Thyroid gland (tissue), 4 donors: ENCODE measurements around the gene FARP2. TPM values are rescaled to one million over a fixed set of nuclear protein-coding genes. Genes with fewer than 3 reads are reported as not detected.
"Not testable (repeated sequence)": the region's sequence is repeated elsewhere in the genome, so short reads cannot be mapped to it uniquely, and the experiment has no call there.

Experiments
- DNase-seq, 2 donors: peaks; one replicate each; pipeline ENCODE4 v3.0.0-alpha.2; 2019
- H3K27ac ChIP-seq, 3 donors: fragments of 200-600 bp; sonication (generic); 1 replicate in 2 of 3; 2 replicates in 1 of 3; pipeline ENCODE4 v1.5.1; 2016 to 2019; ENCODE audit warnings: mild to moderate bottlenecking in 1 of 3, moderate library complexity in 1 of 3
- H3K27me3 ChIP-seq: fragments of 200-600 bp; sonication (generic); one replicate; pipeline ENCODE4 v1.5.1; 2019
- H3K36me3 ChIP-seq, 2 donors: fragments of 200-600 bp; sonication (generic); one replicate each; pipeline ENCODE4 v1.5.1; 2016 to 2019
- H3K4me1 ChIP-seq, 2 donors: fragments of 200-600 bp; sonication (generic); one replicate each; pipeline ENCODE4 v1.5.1; 2017 to 2019
- H3K4me3 ChIP-seq, 3 donors: fragments of 200-600 bp; sonication (generic); replicated peaks in 1 of 3; 1 replicate in 2 of 3; 2 replicates in 1 of 3; pipeline ENCODE4 v1.5.1; 2016; ENCODE audit warnings: mild to moderate bottlenecking in 1 of 3
- H3K9me3 ChIP-seq: fragments of 200-600 bp; sonication (generic); one replicate; pipeline ENCODE4 v1.5.1; 2017
- POLR2A ChIP-seq, 2 donors: fragments of 450-650 bp; IDR thresholded peaks; one replicate each; pipeline ENCODE4 v1.6.1; 2017; ENCODE audit warnings: antibody characterized with exemption in 2 of 2, mild to moderate bottlenecking in 2 of 2, moderate library complexity in 1 of 2
- WGBS, 2 donors: methylation state at CpG; one replicate each; pipeline ENCODE4 v1.1.5; 2017; 5-methylcytosine and 5-hydroxymethylcytosine counted together
- intact Hi-C: fragments of 100-400 bp; cut with DNase I; formaldehyde crosslinking; loops from one replicate; pipeline ENCODE4 v1.15.1; 2023
- total RNA-seq, 4 donors: library from RNA; depleted of rRNA; stranded (reverse); fragments of >200 nt; gene quantifications; one replicate each; pipeline ENCODE4 v1.2.3, GENCODE V29; 2016
- TF ChIP-seq, protein P1 (sequence below), 6 experiments: fragments of 200-600 bp in 3 of 6; fragments of 450-650 bp in 3 of 6; sonication (generic) in 3 of 6; IDR thresholded peaks; one replicate each; pipeline ENCODE4 v1.5.1; 2016 to 2019; ENCODE audit warnings: antibody characterized with exemption in 6 of 6, mild to moderate bottlenecking in 2 of 6, inconsistent platforms in 1 of 6, moderate library complexity in 1 of 6

FARP2 gene
- total RNA-seq, 4 donors from 2014 or later = 16.9 to 24.1 (median 20.3) TPM

GRCh38 chr2:241422350-241422749 lies 66.3 kb downstream of the FARP2 start:
- Histone ChIP-seq H3K4me3 (no peak overlapping the region), H3K27ac (no peak overlapping the region), H3K4me1 (no peaks in the 10 kb centered on the region), H3K36me3 (peaks cover 3 to 20% of the 10 kb centered on the region in 2 donors), H3K27me3 (no peaks in the 10 kb centered on the region), H3K9me3 (no peaks in the 10 kb centered on the region)
- 95 to 100% methylated on average over 1 of the region's 1 CpG for WGBS, 2 donors
- no peak for DNase-seq
- TF ChIP-seq, protein P1, sequence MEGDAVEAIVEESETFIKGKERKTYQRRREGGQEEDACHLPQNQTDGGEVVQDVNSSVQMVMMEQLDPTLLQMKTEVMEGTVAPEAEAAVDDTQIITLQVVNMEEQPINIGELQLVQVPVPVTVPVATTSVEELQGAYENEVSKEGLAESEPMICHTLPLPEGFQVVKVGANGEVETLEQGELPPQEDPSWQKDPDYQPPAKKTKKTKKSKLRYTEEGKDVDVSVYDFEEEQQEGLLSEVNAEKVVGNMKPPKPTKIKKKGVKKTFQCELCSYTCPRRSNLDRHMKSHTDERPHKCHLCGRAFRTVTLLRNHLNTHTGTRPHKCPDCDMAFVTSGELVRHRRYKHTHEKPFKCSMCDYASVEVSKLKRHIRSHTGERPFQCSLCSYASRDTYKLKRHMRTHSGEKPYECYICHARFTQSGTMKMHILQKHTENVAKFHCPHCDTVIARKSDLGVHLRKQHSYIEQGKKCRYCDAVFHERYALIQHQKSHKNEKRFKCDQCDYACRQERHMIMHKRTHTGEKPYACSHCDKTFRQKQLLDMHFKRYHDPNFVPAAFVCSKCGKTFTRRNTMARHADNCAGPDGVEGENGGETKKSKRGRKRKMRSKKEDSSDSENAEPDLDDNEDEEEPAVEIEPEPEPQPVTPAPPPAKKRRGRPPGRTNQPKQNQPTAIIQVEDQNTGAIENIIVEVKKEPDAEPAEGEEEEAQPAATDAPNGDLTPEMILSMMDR (IDR thresholded peaks at IDR 0.05) = no peak
- TF ChIP-seq POLR2A (IDR thresholded peaks at IDR 0.05) = no peak
- intact Hi-C loops = no loop called here

DNA sequence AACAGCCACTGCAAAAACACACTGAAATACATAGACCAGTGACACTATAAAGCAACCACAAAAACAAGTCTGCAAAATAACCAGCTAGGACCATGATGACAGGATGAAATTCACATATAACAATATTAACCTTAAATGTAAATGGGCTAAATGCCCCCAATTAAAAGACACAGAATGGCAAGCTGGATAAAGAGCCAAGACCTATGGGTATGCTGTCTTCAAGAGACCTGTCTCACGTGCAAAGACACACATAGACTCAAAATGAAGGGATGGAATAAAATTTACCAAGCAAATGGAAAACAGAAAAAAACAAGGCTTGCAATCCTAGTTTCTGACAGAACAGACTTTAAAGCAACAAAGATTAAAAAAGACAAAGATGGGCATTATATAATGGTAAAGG lies 67.4 kb downstream of the FARP2 start:
- H3K27me3 ChIP-seq, H3K27ac ChIP-seq, H3K4me1 ChIP-seq, intact Hi-C loops, H3K9me3 ChIP-seq, DNase-seq, H3K36me3 ChIP-seq, H3K4me3 ChIP-seq: not testable (repeated sequence)
- 96 to 100% methylated on average over 1 of the region's 1 CpG for WGBS, 2 donors

GRCh38 chr2:241425368-241425767 lies 69.3 kb downstream of the FARP2 start:
- TF ChIP-seq, protein P1 (IDR thresholded peaks at IDR 0.05) = no peak
- no peak for TF ChIP-seq POLR2A (IDR thresholded peaks at IDR 0.05)
- Histone ChIP-seq H3K27ac (no peak overlapping the region), H3K4me1 (no peaks in the 10 kb centered on the region), H3K36me3 (peaks cover 3 to 8% of the 10 kb centered on the region in 2 donors), H3K9me3 (no peaks in the 10 kb centered on the region), H3K27me3 (no peaks in the 10 kb centered on the region), H3K4me3 (no peak overlapping the region)
- no peak for DNase-seq
- intact Hi-C loops = no loop called here
- WGBS, 2 donors = 88 to 93% methylated on average over 3 of the region's 3 CpGs

DNA sequence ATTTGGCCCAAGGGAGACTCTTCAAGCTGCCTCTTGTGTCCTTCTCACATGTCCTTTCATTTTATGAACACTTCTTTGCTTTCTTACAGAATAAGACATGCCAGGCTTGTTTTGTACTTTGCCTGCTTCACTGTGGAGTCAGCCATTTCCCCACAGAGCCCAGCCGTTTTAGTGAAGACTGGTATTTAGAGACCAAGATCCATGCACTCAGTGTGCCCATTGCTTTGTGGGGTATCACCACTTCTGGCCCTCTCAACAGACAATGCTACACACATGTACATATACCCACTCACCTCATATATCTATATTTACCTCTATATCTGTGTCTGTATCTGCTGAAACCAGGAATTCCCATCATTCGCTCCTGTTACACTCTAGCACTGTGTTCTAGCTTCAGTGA lies 74.1 kb downstream of the FARP2 start:
- WGBS, 2 donors = 93% methylated on average over 2 of the region's 2 CpGs
- TF ChIP-seq POLR2A (IDR thresholded peaks at IDR 0.05) = no peak
- TF ChIP-seq, protein P1 (IDR thresholded peaks at IDR 0.05) = no peak
- no peak overlapping the region for H3K4me3 ChIP-seq
- no peak for DNase-seq
- intact Hi-C loops = no loop called here
- no peaks in the 10 kb centered on the region for H3K27me3 ChIP-seq
- H3K27ac ChIP-seq = no peak overlapping the region
- H3K9me3 ChIP-seq = no peaks in the 10 kb centered on the region
- H3K4me1 ChIP-seq = no peaks in the 10 kb centered on the region
- peaks cover 0 to 2% of the 10 kb centered on the region in 2 donors for H3K36me3 ChIP-seq

DNA sequence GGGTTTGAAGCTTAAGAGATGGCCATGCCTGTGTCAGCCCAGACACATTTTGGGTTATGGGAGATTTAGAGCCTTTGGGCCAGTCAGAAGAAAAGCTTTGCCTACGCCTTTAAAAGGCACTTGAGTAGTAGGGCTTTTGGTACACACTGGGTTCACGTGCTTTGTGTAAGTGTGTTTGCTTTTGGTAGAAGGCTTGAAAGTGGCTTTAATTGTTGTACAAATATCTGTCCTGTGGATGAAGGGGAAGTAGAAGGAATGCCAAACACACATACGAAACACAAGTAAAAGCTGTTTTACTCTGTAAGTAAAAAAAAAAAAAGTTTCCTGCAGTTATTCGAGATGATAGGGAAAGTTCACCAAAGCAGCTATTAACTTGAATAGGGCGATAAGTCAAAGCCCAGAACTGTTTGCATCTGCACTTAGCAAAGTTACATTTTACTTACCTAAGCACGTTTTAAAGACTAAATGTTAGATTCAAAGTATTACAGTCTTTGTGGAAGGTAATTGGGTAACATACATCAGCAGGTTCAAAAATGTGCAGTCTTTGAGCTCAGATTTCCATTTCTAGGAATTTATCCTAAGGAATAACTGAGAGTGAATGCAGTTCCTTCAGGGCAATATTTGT lies 76.9 kb downstream of the FARP2 start:
- no peaks in the 10 kb centered on the region for H3K27me3 ChIP-seq
- WGBS, 2 donors = 70 to 75% methylated on average over 6 of the region's 6 CpGs

More for the DNA sequence above, 76.9 kb downstream of the FARP2 start:
- DNase-seq = no peak
- Histone ChIP-seq H3K4me3 (no peak overlapping the region), H3K27ac (no peak overlapping the region), H3K36me3 (peaks cover 0 to 2% of the 10 kb centered on the region in 2 donors), H3K9me3 (no peaks in the 10 kb centered on the region), H3K4me1 (no peaks in the 10 kb centered on the region)
- intact Hi-C loops = no loop called here
- TF ChIP-seq, protein P1 (IDR thresholded peaks at IDR 0.05) = no peak
- no peak for TF ChIP-seq POLR2A (IDR thresholded peaks at IDR 0.05)
